Prostate gland (tissue), 2 donors: ENCODE measurements around the gene ESR2.

Source experiments
- CTCF ChIP-seq, 4 experiments: fragments of 200-600 bp in 2 of 4; fragments of 450-650 bp in 2 of 4; sonication (generic) in 2 of 4; IDR thresholded peaks; 1 replicate in 3 of 4; 2 replicates in 1 of 4; pipeline ENCODE4 v1.5.1; 2016 to 2019; ENCODE audit warnings: antibody characterized with exemption in 4 of 4, mild to moderate bottlenecking in 2 of 4, moderate library complexity in 2 of 4
- POLR2A ChIP-seq: fragments of 450-650 bp; IDR thresholded peaks from one replicate; pipeline ENCODE4 v1.6.1; 2016; ENCODE audit warnings: antibody characterized with exemption, mild to moderate bottlenecking

GRCh38 chr14:64203366-64204006 is 90.7 kb downstream of the ESR2 start:
- TF ChIP-seq CTCF (IDR thresholded peaks at IDR 0.05) (no peak), POLR2A (no peak)
